Body of pancreas (tissue), 4 donors: ENCODE measurements around the gene WWOX. TPM values are rescaled to one million over a fixed set of nuclear protein-coding genes. Genes with fewer than 3 reads are reported as not detected.

Experiments used
- ATAC-seq: fragments of 150-250 bp; one replicate; pipeline ENCODE4 v1.9.1; 2016
- DNase-seq, 4 donors: peaks; one replicate each; pipeline ENCODE4 v3.0.0-alpha.2; 2019
- H3K27ac ChIP-seq, 4 donors: fragments of 200-600 bp; sonication (generic); 1 replicate in 3 of 4; 2 replicates in 1 of 4; pipeline versions ENCODE4 v1.5.1 to v1.6.1; 2016 to 2019; ENCODE audit warnings: mild to moderate bottlenecking in 1 of 4, mixed read lengths in 1 of 4, moderate library complexity in 1 of 4
- H3K27me3 ChIP-seq, 2 donors: fragments of 200-600 bp; sonication (generic); one replicate each; pipeline ENCODE4 v1.6.0; 2016; ENCODE audit warnings: mild to moderate bottlenecking in 1 of 2
- H3K36me3 ChIP-seq, 2 donors: fragments of 200-600 bp; sonication (generic); replicated peaks in 1 of 2; 2 replicates each; pipeline ENCODE4 v1.5.1; 2016; ENCODE audit warnings: low read depth in 2 of 2; ENCODE audit not compliant: insufficient read depth in 1 of 2
- H3K4me1 ChIP-seq: fragments of 200-600 bp; sonication (generic); one replicate; pipeline ENCODE4 v1.6.0; 2016
- H3K4me3 ChIP-seq, 2 donors: fragments of 200-600 bp; sonication (generic); 1 replicate in 1 of 2; 2 replicates in 1 of 2; pipeline ENCODE4 v1.5.1; 2016 to 2019
- H3K9me3 ChIP-seq, 3 donors: fragments of 200-600 bp; sonication (generic); 1 replicate in 2 of 3; 2 replicates in 1 of 3; pipeline ENCODE4 v1.5.1; 2016
- POLR2A ChIP-seq, 3 donors: fragments of 450-650 bp; IDR thresholded peaks; one replicate each; pipeline ENCODE4 v1.6.1; 2016; ENCODE audit warnings: antibody characterized with exemption in 3 of 3, mild to moderate bottlenecking in 2 of 3
- whole genome bisulfite sequencing, 2 donors: methylation state at CpG; one replicate each; pipeline ENCODE4 v1.1.5; 2017; 5-methylcytosine and 5-hydroxymethylcytosine counted together
- intact Hi-C: fragments of 100-400 bp; cut with DNase I; formaldehyde crosslinking; loops from one replicate; pipeline ENCODE4 v1.15.1; 2023
- total RNA-seq, 2 donors: library from RNA; depleted of rRNA; stranded (reverse); fragments of >200 nt; gene quantifications; one replicate each; pipeline ENCODE4 v1.1.0, GENCODE V29; 2016
- TF ChIP-seq, protein P1 (sequence below), 7 experiments: fragments of 450-650 bp in 4 of 7; fragments of 200-600 bp in 3 of 7; sonication (generic) in 3 of 7; IDR thresholded peaks; one replicate each; pipeline ENCODE4 v1.5.1; 2016 to 2019; ENCODE audit warnings: antibody characterized with exemption in 7 of 7

Gene WWOX
- total RNA-seq, 2 donors from 2014 or later = 52.7 to 67.2 TPM

DNA sequence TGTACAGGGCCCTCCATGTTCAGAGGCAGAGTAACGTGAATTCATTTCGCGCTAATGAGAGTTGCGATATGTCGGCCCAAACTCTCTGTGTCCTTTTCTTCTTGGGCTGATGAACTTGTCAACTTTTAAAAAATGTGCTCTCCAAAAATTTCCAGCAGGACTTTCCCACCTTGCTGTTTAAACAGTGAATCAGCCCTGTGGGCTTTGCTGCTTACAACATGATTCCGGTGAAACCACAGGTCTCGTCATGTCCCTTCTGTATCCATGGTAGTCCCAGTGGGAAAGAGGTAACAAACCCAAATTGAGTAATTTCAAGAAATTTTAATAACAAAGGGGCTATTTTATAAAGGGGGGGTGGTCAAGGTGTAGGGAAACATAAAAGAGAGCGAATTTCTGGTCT is 888.2 kb downstream of the WWOX start:
- no peaks in the 10 kb centered on the region for H3K4me1 ChIP-seq
- TF ChIP-seq, protein P1, sequence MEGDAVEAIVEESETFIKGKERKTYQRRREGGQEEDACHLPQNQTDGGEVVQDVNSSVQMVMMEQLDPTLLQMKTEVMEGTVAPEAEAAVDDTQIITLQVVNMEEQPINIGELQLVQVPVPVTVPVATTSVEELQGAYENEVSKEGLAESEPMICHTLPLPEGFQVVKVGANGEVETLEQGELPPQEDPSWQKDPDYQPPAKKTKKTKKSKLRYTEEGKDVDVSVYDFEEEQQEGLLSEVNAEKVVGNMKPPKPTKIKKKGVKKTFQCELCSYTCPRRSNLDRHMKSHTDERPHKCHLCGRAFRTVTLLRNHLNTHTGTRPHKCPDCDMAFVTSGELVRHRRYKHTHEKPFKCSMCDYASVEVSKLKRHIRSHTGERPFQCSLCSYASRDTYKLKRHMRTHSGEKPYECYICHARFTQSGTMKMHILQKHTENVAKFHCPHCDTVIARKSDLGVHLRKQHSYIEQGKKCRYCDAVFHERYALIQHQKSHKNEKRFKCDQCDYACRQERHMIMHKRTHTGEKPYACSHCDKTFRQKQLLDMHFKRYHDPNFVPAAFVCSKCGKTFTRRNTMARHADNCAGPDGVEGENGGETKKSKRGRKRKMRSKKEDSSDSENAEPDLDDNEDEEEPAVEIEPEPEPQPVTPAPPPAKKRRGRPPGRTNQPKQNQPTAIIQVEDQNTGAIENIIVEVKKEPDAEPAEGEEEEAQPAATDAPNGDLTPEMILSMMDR (IDR thresholded peaks at IDR 0.05) = no peak
- no peak for TF ChIP-seq POLR2A (IDR thresholded peaks at IDR 0.05)
- H3K4me3 ChIP-seq = no peak overlapping the region
- no peaks in the 10 kb centered on the region for H3K36me3 ChIP-seq
- ATAC-seq = no peak
- H3K27me3 ChIP-seq = no peaks in the 10 kb centered on the region
- no peak for DNase-seq
- intact Hi-C loops = no loop called here
- no peaks in the 10 kb centered on the region for H3K9me3 ChIP-seq
- WGBS, 2 donors = 79 to 83% methylated on average over 8 of the region's 8 CpGs
- H3K27ac ChIP-seq = no peak overlapping the region

DNA sequence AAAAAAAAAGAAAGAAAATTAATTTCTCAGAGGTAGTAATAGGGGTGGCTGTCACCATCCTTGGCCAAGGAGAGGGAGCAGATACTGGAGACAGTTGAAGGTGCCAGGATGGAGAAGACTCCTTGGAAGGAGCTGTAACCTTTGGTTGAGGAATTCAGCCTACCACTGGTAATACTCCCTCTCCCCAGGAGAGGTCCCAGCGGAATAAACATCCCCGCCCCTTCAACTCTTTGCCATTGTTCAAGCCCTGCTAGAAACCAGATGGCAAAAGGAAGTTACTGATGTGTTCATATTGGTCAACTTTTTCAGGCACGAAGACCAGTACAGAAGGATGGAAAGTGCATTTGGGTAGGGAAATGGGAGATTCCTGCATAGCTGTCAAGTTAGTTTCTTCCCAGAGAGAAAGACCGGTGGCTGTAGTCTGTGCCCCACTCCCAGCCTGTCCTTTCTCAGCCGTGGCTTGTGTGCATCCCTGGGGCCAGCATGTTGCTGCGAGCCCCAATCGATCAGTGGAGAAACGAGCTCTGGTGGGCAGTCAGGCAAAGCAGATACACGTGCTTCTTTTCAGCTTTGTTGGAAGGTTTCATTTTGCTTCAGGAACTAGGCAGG is 889.0 kb downstream of the WWOX start:
- TF ChIP-seq POLR2A (IDR thresholded peaks at IDR 0.05) = no peak
- TF ChIP-seq, protein P1 (IDR thresholded peaks at IDR 0.05) = no peak

DNA sequence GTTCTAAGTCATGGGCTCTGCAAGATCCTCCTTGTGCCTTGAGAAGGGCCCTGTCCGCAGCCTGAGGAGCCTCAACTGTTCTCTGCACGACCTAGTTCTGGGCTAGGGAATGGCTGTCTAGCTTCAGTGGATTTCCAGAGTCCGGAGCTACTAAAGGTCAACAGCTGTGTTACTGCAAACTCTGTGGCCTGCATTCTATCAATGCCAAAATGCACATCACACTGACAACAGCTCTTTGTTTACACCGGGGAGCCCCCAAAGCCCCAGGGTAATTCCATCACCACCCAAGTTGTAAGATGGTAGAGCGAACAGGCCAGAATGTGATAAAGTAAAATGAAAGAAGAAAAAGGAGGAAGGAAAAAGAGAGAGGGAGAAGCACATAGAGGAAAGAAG is 890.9 kb downstream of the WWOX start:
- intact Hi-C loops = no loop called here
- no peak for DNase-seq
- 71 to 80% methylated on average over 5 of the region's 5 CpGs for WGBS, 2 donors

More for the DNA sequence above, 889.0 kb downstream of the WWOX start:
- no peak for ATAC-seq
- no peak overlapping the region for H3K27ac ChIP-seq
- H3K36me3 ChIP-seq = no peaks in the 10 kb centered on the region
- no peaks in the 10 kb centered on the region for H3K9me3 ChIP-seq
- intact Hi-C loops = no loop called here
- 85% methylated on average over 9 of the region's 9 CpGs for WGBS, 2 donors
- H3K4me1 ChIP-seq = no peaks in the 10 kb centered on the region
- no peaks in the 10 kb centered on the region for H3K27me3 ChIP-seq
- no peak for DNase-seq
- no peak overlapping the region for H3K4me3 ChIP-seq

DNA sequence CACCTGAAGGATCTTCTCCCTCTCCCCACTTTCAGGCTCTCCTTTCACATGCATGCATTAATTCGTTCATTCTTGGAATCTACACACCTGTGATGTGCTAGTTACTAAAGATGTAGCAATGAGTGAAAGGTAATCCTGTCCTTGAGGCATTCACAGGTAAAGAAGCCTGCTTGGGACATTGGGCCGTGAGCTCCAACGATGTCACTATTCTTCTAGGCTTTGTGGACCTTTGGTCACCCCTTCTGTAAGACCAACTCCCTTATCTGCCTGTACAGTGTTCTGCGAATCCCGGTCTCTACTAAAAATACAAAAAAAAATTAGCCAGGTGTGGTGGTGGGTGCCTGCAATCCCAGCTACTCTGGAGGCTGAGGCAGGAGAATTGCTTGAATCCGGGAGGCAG is 892.5 kb downstream of the WWOX start:
- H3K27me3 ChIP-seq = no peaks in the 10 kb centered on the region
- intact Hi-C loops = no loop called here
- no peaks in the 10 kb centered on the region for H3K9me3 ChIP-seq
- no peak overlapping the region for H3K27ac ChIP-seq
- H3K4me1 ChIP-seq = no peaks in the 10 kb centered on the region
- H3K4me3 ChIP-seq = no peak overlapping the region
- whole genome bisulfite sequencing, 2 donors = 70 to 71% methylated on average over 6 of the region's 6 CpGs
- no peak for DNase-seq
- no peak for ATAC-seq
- H3K36me3 ChIP-seq = no peaks in the 10 kb centered on the region
- no peak for TF ChIP-seq POLR2A (IDR thresholded peaks at IDR 0.05)
- TF ChIP-seq, protein P1 (IDR thresholded peaks at IDR 0.05) = no peak

More for the DNA sequence above, 890.9 kb downstream of the WWOX start:
- Histone ChIP-seq H3K9me3 (no peaks in the 10 kb centered on the region), H3K27ac (no peak overlapping the region), H3K27me3 (no peaks in the 10 kb centered on the region), H3K4me1 (no peaks in the 10 kb centered on the region), H3K4me3 (no peak overlapping the region), H3K36me3 (no peaks in the 10 kb centered on the region)
- no peak for ATAC-seq
- TF ChIP-seq, protein P1 (IDR thresholded peaks at IDR 0.05) = no peak
- no peak for TF ChIP-seq POLR2A (IDR thresholded peaks at IDR 0.05)

DNA sequence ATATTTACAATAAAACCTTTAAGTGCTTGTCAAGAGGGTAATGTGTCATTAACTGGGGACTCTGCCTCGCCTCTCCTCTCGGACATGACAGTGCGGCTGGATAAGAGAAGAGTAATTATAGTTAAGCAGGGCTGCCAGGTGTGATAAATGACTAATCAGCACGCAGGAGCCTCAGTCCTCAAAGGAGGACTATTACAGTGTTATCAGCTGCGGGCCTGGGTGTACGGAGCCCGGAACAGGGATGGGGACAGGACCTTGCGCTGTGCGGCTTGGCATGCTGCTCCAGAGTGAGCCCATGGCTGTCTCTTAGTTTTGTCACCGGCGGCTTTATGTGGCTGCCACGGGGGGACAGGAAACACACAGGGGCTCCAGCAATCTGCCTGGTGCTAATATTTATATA is 893.9 kb downstream of the WWOX start:
- 37 to 50% methylated on average over 12 of the region's 12 CpGs for WGBS, 2 donors
- ATAC-seq = no peak
- H3K27me3 ChIP-seq = no peaks in the 10 kb centered on the region
- H3K27ac ChIP-seq = no peak overlapping the region
- no peak for DNase-seq
- no peaks in the 10 kb centered on the region for H3K4me1 ChIP-seq
- no peak overlapping the region for H3K4me3 ChIP-seq
- H3K9me3 ChIP-seq = no peaks in the 10 kb centered on the region
- H3K36me3 ChIP-seq = no peaks in the 10 kb centered on the region
- no peak for TF ChIP-seq POLR2A (IDR thresholded peaks at IDR 0.05)
- TF ChIP-seq, protein P1 (IDR thresholded peaks at IDR 0.05) = no peak
- intact Hi-C loops = no loop called here
